K562 (cell line): Measurements from ENCODE around the gene LCN15. TPM values are rescaled to one million over a fixed set of nuclear protein-coding genes. Genes with fewer than 3 reads are reported as not detected.

Experiments used
- ATAC-seq: fragments of 200-7000 bp; cut with Tn5 transposase; 3 replicates; pipeline ENCODE4 v1.9.1; 2020; ENCODE audit warnings: moderate library complexity
- BruUV-seq: library from RNA; stranded (reverse); fragments of 400-500 nt; replicated peaks from 2 replicates; lab custom pipeline; 2021; lab: Mats Ljungman, UMichigan
- CTCF ChIA-PET: fragments of 300-600 bp; formaldehyde crosslinking; extraction: SDS; loops from one replicate; lab custom pipeline; 2021; ENCODE audit warnings: low intra/inter-chr PET ratio; lab: Yijun Ruan, JAX
- POLR2A ChIA-PET: fragments of 300-600, 350-650 bp; sonication (Branson Sonifier 250); formaldehyde crosslinking; extraction: SDS; loops from one replicate; lab custom pipeline; 2021; ENCODE audit warnings: antibody characterized with exemption, inconsistent platforms; lab: Yijun Ruan, JAX
- DNase-seq, 4 experiments: peaks; one replicate each; pipeline versions ENCODE4 v3.0.0 to v3.0.0-alpha.2; 2011 to 2018; ENCODE audit warnings: low spot score in 3 of 4, mixed read lengths in 3 of 4; ENCODE audit errors: extremely low read depth in 1 of 4
- FAIRE-seq: peaks from 2 replicates; lab custom pipeline; 2011; peaks lifted over from hg19 to GRCh38; lab: Jason Lieb, UNC
- H2AFZ ChIP-seq: 2 replicates; pipeline ENCODE4 v1.6.0; 2011; ENCODE audit warnings: low read depth, low read length, control low read depth, inconsistent platforms
- H3K27ac ChIP-seq: fragments of 200-600 bp; 3 replicates; pipeline ENCODE4 v1.8.0; 2011; ENCODE audit warnings: low read depth, mild to moderate bottlenecking, control low read depth, inconsistent platforms, low read length, moderate library complexity, mixed read lengths; ENCODE audit errors: extremely low read depth
- H3K27me3 ChIP-seq, 2 experiments: fragments of 300-600 bp in 1 of 2; 2 replicates in 1 of 2; 3 replicates in 1 of 2; pipeline versions ENCODE4 v1.6.0 to v1.8.0; 2011; ENCODE audit warnings: inconsistent platforms in 2 of 2, low read length in 2 of 2, mild to moderate bottlenecking in 1 of 2, mixed read lengths in 1 of 2, moderate library complexity in 1 of 2; ENCODE audit not compliant: control insufficient read depth in 2 of 2, insufficient read depth in 2 of 2
- H3K36me3 ChIP-seq: fragments of 300-600 bp; 3 replicates; pipeline ENCODE4 v1.8.0; 2011; ENCODE audit warnings: mild to moderate bottlenecking, low read length, inconsistent platforms; ENCODE audit not compliant: control insufficient read depth, insufficient read depth
- H3K4me1 ChIP-seq, 2 experiments: fragments of 200-600 bp in 1 of 2; replicated peaks in 1 of 2; 2 replicates in 1 of 2; 3 replicates in 1 of 2; pipeline versions ENCODE4 v1.5.1 to v1.8.0; 2011; ENCODE audit warnings: inconsistent platforms in 2 of 2, low read length in 2 of 2, mild to moderate bottlenecking in 1 of 2, mixed read lengths in 1 of 2, moderate library complexity in 1 of 2; ENCODE audit not compliant: control insufficient read depth in 2 of 2, insufficient read depth in 2 of 2
- H3K4me2 ChIP-seq: 2 replicates; pipeline ENCODE4 v1.6.1; 2011; ENCODE audit warnings: low read length, control low read depth, inconsistent platforms, mixed read lengths; ENCODE audit not compliant: insufficient read depth
- H3K4me3 ChIP-seq: fragments of 200-600 bp; sonication (generic), shearing (Covaris generic); 2 replicates; pipeline ENCODE4 v1.5.1; 2016; ENCODE audit warnings: control low read depth, inconsistent platforms
- H3K79me2 ChIP-seq: fragments of 200-600 bp; 3 replicates; pipeline ENCODE4 v1.8.0; 2011; ENCODE audit warnings: low read length, inconsistent platforms; ENCODE audit not compliant: control insufficient read depth, insufficient read depth
- H3K9ac ChIP-seq, 2 experiments: 2 replicates each; pipeline versions ENCODE4 v1.6.0 to v1.6.1; 2011; ENCODE audit warnings: low read depth in 2 of 2, low read length in 2 of 2, control low read depth in 1 of 2, inconsistent platforms in 1 of 2, mild to moderate bottlenecking in 1 of 2, mixed read lengths in 1 of 2; ENCODE audit not compliant: insufficient read depth in 1 of 2
- H3K9me1 ChIP-seq: one replicate; pipeline ENCODE4 v1.6.0; 2011; ENCODE audit warnings: inconsistent platforms, mild to moderate bottlenecking, low read length, moderate library complexity; ENCODE audit not compliant: control insufficient read depth, insufficient read depth
- H3K9me3 ChIP-seq: replicated peaks from 2 replicates; pipeline ENCODE4 v1.5.1; 2011; ENCODE audit warnings: low read depth, low read length, inconsistent platforms; ENCODE audit not compliant: control insufficient read depth, insufficient read depth
- H4K20me1 ChIP-seq: replicated peaks from 2 replicates; pipeline ENCODE4 v1.6.1; 2011; ENCODE audit warnings: low read length, inconsistent platforms, mixed read lengths; ENCODE audit not compliant: control insufficient read depth, insufficient read depth
- ARID1B ChIP-seq: fragments of 450-650 bp; IDR thresholded peaks from 2 replicates; pipeline ENCODE4 v1.6.1; 2016; ENCODE audit warnings: antibody characterized with exemption, mild to moderate bottlenecking, inconsistent platforms
- CTCFL ChIP-seq: IDR thresholded peaks from 2 replicates; pipeline ENCODE4 v1.6.1; 2011; ENCODE audit warnings: borderline replicate concordance, low read depth, mild to moderate bottlenecking, moderate library complexity, low read length; ENCODE audit not compliant: insufficient read depth, poor library complexity, severe bottlenecking
- E2F8 ChIP-seq: fragments of 450-650 bp; IDR thresholded peaks from 2 replicates; pipeline ENCODE4 v1.7.1; 2018; ENCODE audit warnings: mild to moderate bottlenecking, low read depth; ENCODE audit not compliant: partially characterized antibody
- KDM5B ChIP-seq: fragments of 200-600 bp; sonication (generic); IDR thresholded peaks from 2 replicates; pipeline ENCODE4 v1.6.1; 2012; ENCODE audit warnings: low read depth, mild to moderate bottlenecking, moderate library complexity, low read length, control low read depth, inconsistent platforms; ENCODE audit not compliant: insufficient replicate concordance
- NKRF ChIP-seq: fragments of 450-650 bp; IDR thresholded peaks from 2 replicates; pipeline ENCODE4 v1.6.1; 2016; ENCODE audit warnings: borderline replicate concordance
- RBM39 ChIP-seq: fragments of 200-400 bp; formaldehyde crosslinking; optimal IDR thresholded peaks from 2 replicates; pipeline ENCODE3; 2018; ENCODE audit warnings: low read depth, low read length
- ZNF232 ChIP-seq: sonication (generic); formaldehyde crosslinking; IDR thresholded peaks from 2 replicates; pipeline ENCODE4 v1.8.0; 2022; ENCODE audit warnings: mild to moderate bottlenecking, missing genetic modification reagents
- ZNF280A ChIP-seq: fragments of 450-650 bp; IDR thresholded peaks from 2 replicates; pipeline ENCODE4 v1.6.1; 2018; ENCODE audit warnings: mild to moderate bottlenecking, low read depth; ENCODE audit not compliant: partially characterized antibody
- ZNF830 ChIP-seq: fragments of 250-450 bp; sonication (Bioruptor Pico); IDR thresholded peaks from 2 replicates; pipeline ENCODE4 v1.5.0; 2021; ENCODE audit warnings: mild to moderate bottlenecking
- WGBS: fragments of 100-300 bp; shearing (Covaris generic); methylation state at CpG from one replicate; pipeline ENCODE4 v1.1.6; 2016; ENCODE audit warnings: low coverage, mixed read lengths; ENCODE audit not compliant: insufficient coverage; ENCODE audit errors: missing lambda C conversion rate; 5-methylcytosine and 5-hydroxymethylcytosine counted together
- in situ Hi-C: fragments of 300-500 bp; cut with MboI; formaldehyde crosslinking; loops from 4 replicates; pipeline ENCODE4 v1.15.0; 2018; ENCODE audit warnings: inconsistent platforms, mixed read lengths
- intact Hi-C: fragments of 100-400 bp; cut with micrococcal nuclease; formaldehyde crosslinking; loops from 2 replicates; pipeline ENCODE4 v1.14.2; 2022
- polyA plus RNA-seq, 8 experiments: library from polyadenylated mRNA; depleted of rRNA in 4 of 8; stranded (reverse) in 5 of 8; unstranded in 3 of 8; fragments of >200 nt; fragmentation: Nextera tagmentation in 2 of 8; fragmentation: Illumina TruSeq in 1 of 8; extraction: Ambion mirVana in 2 of 8; extraction: Trizol in 1 of 8; gene quantifications; 2 replicates each; pipeline versions ENCODE4 v1.2.1 to v1.2.3, GENCODE V29; 2011 to 2014; ENCODE audit warnings: inconsistent platforms in 1 of 8, missing spikeins in 1 of 8
- total RNA-seq, 7 experiments: library from RNA; depleted of rRNA in 6 of 7; stranded (reverse); fragments of >200 nt in 6 of 7; fragmentation: Illumina TruSeq in 2 of 7; extraction: Trizol in 2 of 7; gene quantifications; 2 replicates each; pipeline versions ENCODE4 v1.2.1 to v1.2.3, GENCODE V29; 2011 to 2021; ENCODE audit warnings: low replicate concordance in 1 of 7

Gene LCN15
- total and polyA plus RNA-seq, 9 of the 15 experiments (the other 6 are each of a cell fraction or from before 2014, with no cell fraction given), result 0.66 TPM; not detected in 8

- CTCF ChIA-PET, result interaction anchor here (0.5 kb wide), 2 partner anchors 82 to 477 kb away, joined by 3 read pairs; no protein-coding TSS in a partner anchor
- Histone ChIP-seq H3K36me3 (peaks cover 69% of the 10 kb centered on the region), H3K79me2 (peaks cover 78% of the 10 kb centered on the region), H3K4me1 (peaks cover 27 to 82% of the 10 kb centered on the region in 2 experiments; a peak in 4 of 5 replicates), H3K27me3 (no peaks in the 10 kb centered on the region), H3K4me2 (peak overlapping the region; percentile 95), H2AFZ (no peak overlapping the region), H3K27ac (peak overlapping the region; percentile 97), H4K20me1 (peaks cover 46% of the 10 kb centered on the region), H3K9ac (peak overlapping the region; percentile 90 to 100), H3K9me1 (peaks cover 8% of the 10 kb centered on the region), H3K4me3 (peak overlapping the region; percentile 67), H3K9me3 (no peaks in the 10 kb centered on the region)
- intact Hi-C loops (no loop called here), in situ Hi-C loops (no loop called here)
- peak; percentile 91 for FAIRE-seq
- POLR2A ChIA-PET, result interaction anchor here (0.7 to 5.3 kb wide), 22 partner anchors 10 to 515 kb away, joined by 3 to 44 read pairs (median 4); partner anchors contain the start of genes DIPK1B and LCN15
- peak in 2 of 4 experiments; percentile 65 to 79 for DNase-seq
- BruUV-seq, result no TSS peak
- WGBS, result 0% methylated on average over 18 of the region's 18 CpGs
- peak; percentile 67 for ATAC-seq
- peak; percentile 5 for TF ChIP-seq KDM5B
- peak; percentile 27 for TF ChIP-seq E2F8
- no peak for TF ChIP-seq ZNF280A
- TF ChIP-seq ZNF830 (CRISPR knock-in tag), result no peak
- peak; percentile 63; the same call in 1 of the 2 replicates for TF ChIP-seq NKRF
- peak; percentile 60 for TF ChIP-seq RBM39
- peak; percentile 51 for TF ChIP-seq CTCFL
- TF ChIP-seq ZNF232 (CRISPR knock-in tag), result 0 out of 2 replicates have a peak, but pooled peaks have one; percentile 42
- 0 out of 2 replicates have a peak, but pooled peaks have one; percentile 29 for TF ChIP-seq ARID1B
These were observed 37.6 kb downstream of the LCN15 start for GRCh38 chr9:136726631-136727191.
